Embryonic facial prominence (tissue), 1 donor: Measurements from ENCODE around the gene NAA40.
"Not testable (repeated sequence)": the region's sequence is repeated elsewhere in the genome, so short reads cannot be mapped to it uniquely, and the experiment has no call there.

Experiments
- DNase-seq: peaks from one replicate; pipeline ENCODE4 v3.0.0-alpha.2; 2016; ENCODE audit errors: extremely low spot score

The NAA40 gene

GRCh38 chr11:63937713-63938478 lies 906 bp upstream of the NAA40 start:
- no peak for DNase-seq

GRCh38 chr11:63939397-63939891 lies 642 bp downstream of the NAA40 start:
- DNase-seq = no peak

- DNase-seq = no peak
These were observed 2.0 kb downstream of the NAA40 start for GRCh38 chr11:63940786-63941185.

GRCh38 chr11:63941901-63942300 lies 3.1 kb downstream of the NAA40 start:
- no peak for DNase-seq

- DNase-seq = no peak
These were observed 4.0 kb downstream of the NAA40 start for GRCh38 chr11:63942803-63943202.

GRCh38 chr11:63944987-63945386 lies 6.2 kb downstream of the NAA40 start:
- no peak for DNase-seq

- peak; percentile 40 for DNase-seq
These were observed 6.8 kb downstream of the NAA40 start for GRCh38 chr11:63945477-63946163.

GRCh38 chr11:63951779-63952536 lies 13.2 kb downstream of the NAA40 start:
- DNase-seq = no peak

GRCh38 chr11:63952570-63952969 lies 13.8 kb downstream of the NAA40 start:
- no peak for DNase-seq

- DNase-seq = no peak
These were observed 19.2 kb downstream of the NAA40 start for GRCh38 chr11:63958008-63958407.

- DNase-seq = peak; percentile 34
These were observed 23.0 kb downstream of the NAA40 start for GRCh38 chr11:63961608-63962412.

- DNase-seq = not testable (repeated sequence)
These were observed 25.1 kb downstream of the NAA40 start for GRCh38 chr11:63963895-63964294.

GRCh38 chr11:63966444-63966843 lies 27.6 kb downstream of the NAA40 start:
- DNase-seq = no peak

- DNase-seq = no peak
These were observed 30.7 kb downstream of the NAA40 start for GRCh38 chr11:63969461-63969860.

- DNase-seq = no peak
These were observed 32.1 kb downstream of the NAA40 start for GRCh38 chr11:63970902-63971301.

GRCh38 chr11:63973912-63974258 lies 35.1 kb downstream of the NAA40 start:
- DNase-seq = not testable (repeated sequence)

GRCh38 chr11:63974259-63975143 lies 35.7 kb downstream of the NAA40 start, which contains the start of gene COX8A:
COX8A (plus strand) TSS chr11:63974620; CDS start chr11:63974681, 61 bp downstream.
- peak; percentile 99 for DNase-seq

GRCh38 chr11:63978551-63979239 lies 39.9 kb downstream of the NAA40 start:
- DNase-seq = no peak

- no peak for DNase-seq
These were observed 40.6 kb downstream of the NAA40 start for GRCh38 chr11:63979426-63979825.

- DNase-seq = no peak
These were observed 47.0 kb downstream of the NAA40 start for GRCh38 chr11:63985812-63986155.
